Naive thymus-derived CD4-positive, alpha-beta T cell (primary cell): ENCODE results near the gene USH1C. TPM values are rescaled to one million over a fixed set of nuclear protein-coding genes. Genes with fewer than 3 reads are reported as not detected.

Experiments used
- ATAC-seq: fragments of 150-1000 bp; cut with Tn5 transposase; 2 replicates; pipeline ENCODE4 v1.10.0; 2021; ENCODE audit warnings: mild to moderate bottlenecking, moderate library complexity
- CTCF ChIA-PET: fragments of 350-600 bp; sonication (Branson Sonifier 250); formaldehyde crosslinking; loops from one replicate; lab custom pipeline; 2021; ENCODE audit warnings: antibody characterized with exemption; lab: Charles Lee
- POLR2A ChIA-PET: fragments of 350-600 bp; sonication (Branson Sonifier 250); formaldehyde crosslinking; loops from one replicate; lab custom pipeline; 2021; ENCODE audit warnings: antibody characterized with exemption, inconsistent platforms; lab: Charles Lee
- DNase-seq, 9 donors: peaks; one replicate each; pipeline versions ENCODE4 v3.0.0 to v3.0.0-alpha.2; 2020 to 2022; ENCODE audit warnings: mixed read lengths in 1 of 9
- H3K27ac ChIP-seq: one replicate; pipeline ENCODE4 v1.7.0; 2013; ENCODE audit warnings: mild to moderate bottlenecking, low read depth, low read length, moderate library complexity
- H3K27me3 ChIP-seq, 2 donors: one replicate each; pipeline ENCODE4 v1.7.0; 2013; ENCODE audit warnings: low read length in 2 of 2, mild to moderate bottlenecking in 2 of 2, moderate library complexity in 2 of 2; ENCODE audit not compliant: control insufficient read depth in 2 of 2, insufficient read depth in 2 of 2
- H3K36me3 ChIP-seq, 3 experiments: 1 replicate in 2 of 3; 2 replicates in 1 of 3; pipeline ENCODE4 v1.7.0; 2013; ENCODE audit warnings: low read length in 3 of 3, mild to moderate bottlenecking in 3 of 3, moderate library complexity in 1 of 3; ENCODE audit not compliant: insufficient read depth in 3 of 3, control insufficient read depth in 2 of 3
- H3K4me1 ChIP-seq, 2 donors: one replicate each; pipeline ENCODE4 v1.7.0; 2013; ENCODE audit warnings: low read length in 2 of 2, mild to moderate bottlenecking in 2 of 2, moderate library complexity in 1 of 2; ENCODE audit not compliant: control insufficient read depth in 2 of 2, insufficient read depth in 2 of 2
- H3K4me3 ChIP-seq: 2 replicates; pipeline ENCODE4 v1.7.0; 2013; ENCODE audit warnings: mild to moderate bottlenecking, low read length
- H3K9me3 ChIP-seq, 3 experiments: 1 replicate in 2 of 3; 2 replicates in 1 of 3; pipeline ENCODE4 v1.7.0; 2013; ENCODE audit warnings: low read length in 3 of 3; ENCODE audit not compliant: control insufficient read depth in 2 of 3
- H3K27ac Mint-ChIP-seq, 9 donors: one replicate each; pipeline ENCODE4 v1.8.0; 2020 to 2022; ENCODE audit warnings: mixed read lengths in 9 of 9, mild to moderate bottlenecking in 8 of 9, moderate library complexity in 5 of 9, inconsistent platforms in 2 of 9
- H3K27me3 Mint-ChIP-seq, 5 donors: one replicate each; pipeline ENCODE4 v1.8.0; 2021 to 2022; ENCODE audit warnings: mixed read lengths in 5 of 5, mild to moderate bottlenecking in 1 of 5
- H3K36me3 Mint-ChIP-seq, 5 donors: one replicate each; pipeline ENCODE4 v1.8.0; 2020 to 2022; ENCODE audit warnings: mixed read lengths in 5 of 5, mild to moderate bottlenecking in 3 of 5, inconsistent platforms in 1 of 5
- H3K4me1 Mint-ChIP-seq, 7 donors: one replicate each; pipeline ENCODE4 v1.8.0; 2020 to 2022; ENCODE audit warnings: mixed read lengths in 7 of 7, mild to moderate bottlenecking in 3 of 7, inconsistent platforms in 1 of 7
- H3K4me3 Mint-ChIP-seq, 10 donors: one replicate each; pipeline ENCODE4 v1.8.0; 2020 to 2022; ENCODE audit warnings: mild to moderate bottlenecking in 10 of 10, mixed read lengths in 10 of 10, moderate library complexity in 6 of 10, inconsistent platforms in 2 of 10
- H3K9me3 Mint-ChIP-seq, 11 donors: one replicate each; pipeline ENCODE4 v1.8.0; 2020 to 2022; ENCODE audit warnings: mixed read lengths in 11 of 11, mild to moderate bottlenecking in 4 of 11, inconsistent platforms in 1 of 11, moderate library complexity in 1 of 11
- intact Hi-C, 2 donors: fragments of 100-400 bp; cut with micrococcal nuclease; formaldehyde crosslinking; loops; one replicate each; pipeline ENCODE4 v1.15.1; 2023
- polyA plus RNA-seq, 2 donors: library from polyadenylated mRNA; unstranded; fragments of 300-500 nt; fragmentation: Illumina TruSeq; gene quantifications; one replicate each; pipeline ENCODE4 v1.2.3, GENCODE V29; 2021
- total RNA-seq, 6 experiments: library from RNA in 5 of 6; stranded (reverse) in 5 of 6; gene quantifications; 1 replicate in 5 of 6; 2 replicates in 1 of 6; pipeline ENCODE4 v1.2.3 and lab custom pipeline; 2021 to 2026

Gene USH1C
- total and polyA plus RNA-seq, 7 experiments from 2014 or later: not detected

DNA sequence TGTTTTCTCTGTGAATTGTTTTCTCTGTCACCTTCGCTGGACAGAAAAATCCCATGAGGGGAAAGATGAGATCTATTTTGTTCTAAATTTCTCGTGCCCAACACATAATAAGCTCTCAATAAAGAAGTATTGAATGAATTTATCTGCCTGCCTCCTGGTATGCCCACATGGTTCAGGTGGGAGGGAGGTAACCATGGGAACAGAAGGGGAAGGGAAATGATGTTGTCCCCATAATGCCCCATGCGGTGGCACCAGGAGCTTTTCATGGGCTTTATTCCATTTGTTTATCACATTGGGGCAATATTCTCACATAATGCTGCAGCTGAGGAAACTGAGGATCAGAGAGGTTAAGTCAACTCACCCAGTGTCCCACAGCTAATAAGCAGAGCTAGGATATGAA, 8.7 kb downstream of the USH1C start:
- CTCF ChIA-PET: no interaction called here
- Mint-ChIP-seq H3K27me3 (peaks cover 0 to 17% (median 4%) of the 10 kb centered on the region in 5 donors), H3K4me1 (peaks cover 0 to 3% (median 0%) of the 10 kb centered on the region in 7 donors), H3K27ac (no peak overlapping the region), H3K9me3 (no peaks in the 10 kb centered on the region), H3K36me3 (no peaks in the 10 kb centered on the region), H3K4me3 (no peak overlapping the region)
- POLR2A ChIA-PET: no interaction called here
- Histone ChIP-seq H3K9me3 (no peaks in the 10 kb centered on the region), H3K27me3 (no peaks in the 10 kb centered on the region), H3K4me3 (no peak overlapping the region), H3K36me3 (no peaks in the 10 kb centered on the region), H3K27ac (no peak overlapping the region), H3K4me1 (no peaks in the 10 kb centered on the region)
- ATAC-seq: no peak
- DNase-seq: no peak
- intact Hi-C loops: no loop called here

DNA sequence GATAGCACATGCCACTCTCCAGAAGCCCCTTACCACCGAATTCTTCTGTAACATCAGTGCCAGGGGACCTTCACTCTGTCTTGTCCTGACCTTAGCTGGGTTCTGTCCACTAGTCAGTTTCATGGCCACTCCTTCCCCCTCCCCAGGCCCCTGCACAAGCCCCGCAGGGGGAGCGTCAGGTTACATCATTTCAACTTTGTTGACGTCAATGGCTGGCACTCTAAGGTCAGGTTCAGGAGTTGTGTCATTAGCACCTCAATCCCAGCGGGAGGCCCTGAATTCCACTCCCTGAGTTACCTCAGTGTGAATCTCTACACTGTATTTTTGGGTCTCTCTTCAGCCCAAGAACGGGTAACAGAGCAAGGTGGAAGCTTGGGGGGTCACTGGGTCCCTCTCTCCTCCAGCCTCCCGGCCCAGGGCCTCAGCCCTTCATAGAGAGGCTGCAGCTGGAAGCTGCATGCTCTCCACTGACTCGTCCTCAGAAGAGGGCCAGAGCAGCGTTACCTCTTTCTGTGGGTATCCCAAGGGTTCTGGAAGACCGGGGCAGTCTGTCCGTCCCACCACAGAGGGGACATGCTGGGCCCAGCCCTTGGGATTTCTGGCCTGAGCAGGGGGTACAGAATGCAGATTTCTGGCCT, 10.3 kb downstream of the USH1C start:
- H3K36me3 Mint-ChIP-seq: no peaks in the 10 kb centered on the region
- H3K4me3 Mint-ChIP-seq: no peak overlapping the region
- no peak for ATAC-seq
- H3K4me3 ChIP-seq: no peak overlapping the region
- H3K9me3 ChIP-seq: no peaks in the 10 kb centered on the region
- CTCF ChIA-PET: interaction anchor here (0.8 kb wide), 1 partner anchor 14 kb away, joined by 3 read pairs; no protein-coding TSS in a partner anchor
- intact Hi-C loops: no loop called here
- no peaks in the 10 kb centered on the region for H3K4me1 Mint-ChIP-seq
- peaks cover 0 to 17% (median 4%) of the 10 kb centered on the region in 5 donors for H3K27me3 Mint-ChIP-seq
- H3K27me3 ChIP-seq: no peaks in the 10 kb centered on the region
- no peak for DNase-seq
- no peak overlapping the region for H3K27ac Mint-ChIP-seq
- H3K9me3 Mint-ChIP-seq: no peaks in the 10 kb centered on the region
- no peaks in the 10 kb centered on the region for H3K36me3 ChIP-seq
- no peaks in the 10 kb centered on the region for H3K4me1 ChIP-seq
- POLR2A ChIA-PET: no interaction called here
- H3K27ac ChIP-seq: no peak overlapping the region

DNA sequence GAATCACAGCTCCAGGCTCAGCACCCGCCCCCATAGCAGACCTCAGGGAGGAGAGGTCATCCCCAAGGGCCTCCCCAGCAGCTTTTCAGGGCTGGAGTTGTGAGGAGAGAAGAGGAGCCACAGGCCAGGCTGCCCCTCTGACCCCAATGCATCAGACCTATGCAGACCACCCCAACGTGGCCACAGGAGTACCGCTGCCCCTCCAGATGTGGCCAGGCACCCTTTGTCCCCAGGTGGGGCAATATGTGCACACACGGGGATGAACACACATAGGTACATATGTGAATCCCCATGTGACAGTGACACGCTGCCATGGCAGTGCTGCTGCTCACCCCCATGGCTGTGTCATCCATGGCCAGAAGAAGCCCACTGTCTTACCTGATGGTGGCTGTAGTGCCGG, 10.9 kb downstream of the USH1C start:
- Histone ChIP-seq H3K4me1 (no peaks in the 10 kb centered on the region), H3K36me3 (no peaks in the 10 kb centered on the region), H3K4me3 (no peak overlapping the region), H3K9me3 (no peaks in the 10 kb centered on the region), H3K27me3 (no peaks in the 10 kb centered on the region), H3K27ac (no peak overlapping the region)
- Mint-ChIP-seq H3K36me3 (no peaks in the 10 kb centered on the region), H3K4me1 (no peaks in the 10 kb centered on the region), H3K27me3 (peaks cover 0 to 17% (median 4%) of the 10 kb centered on the region in 5 donors), H3K9me3 (no peaks in the 10 kb centered on the region), H3K4me3 (no peak overlapping the region), H3K27ac (no peak overlapping the region)
- ChIA-PET CTCF (no interaction called here), POLR2A (no interaction called here)
- intact Hi-C loops: no loop called here
- no peak for ATAC-seq
- no peak for DNase-seq

DNA sequence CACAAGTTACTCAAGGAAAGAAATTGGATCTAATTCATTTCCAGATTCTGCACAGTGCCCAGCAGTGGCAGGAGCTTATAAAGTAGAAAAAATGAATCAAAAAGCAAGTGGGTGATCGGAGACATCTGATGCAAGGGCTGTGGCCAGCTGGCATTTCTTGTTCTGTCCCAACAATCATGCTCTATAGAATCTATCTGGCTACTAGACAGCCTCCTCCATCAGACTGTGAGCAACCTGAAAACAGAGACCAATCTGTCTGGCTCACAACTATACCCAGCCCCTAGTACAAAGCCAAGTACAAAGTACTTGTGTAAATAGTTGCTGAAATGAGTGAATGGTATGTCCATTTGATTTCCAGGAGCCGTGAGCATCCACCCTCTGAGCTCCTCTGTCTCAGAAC, 11.4 kb downstream of the USH1C start:
- Histone ChIP-seq H3K36me3 (no peaks in the 10 kb centered on the region), H3K9me3 (no peaks in the 10 kb centered on the region), H3K4me3 (no peak overlapping the region), H3K27me3 (no peaks in the 10 kb centered on the region), H3K27ac (no peak overlapping the region), H3K4me1 (no peaks in the 10 kb centered on the region)
- ATAC-seq (no peak), DNase-seq (no peak)
- Mint-ChIP-seq H3K4me1 (no peaks in the 10 kb centered on the region), H3K27me3 (peaks cover 0 to 14% (median 4%) of the 10 kb centered on the region in 5 donors), H3K9me3 (no peaks in the 10 kb centered on the region), H3K27ac (no peak overlapping the region), H3K36me3 (no peaks in the 10 kb centered on the region), H3K4me3 (no peak overlapping the region)
- ChIA-PET CTCF (no interaction called here), POLR2A (no interaction called here)
- intact Hi-C loops: no loop called here

DNA sequence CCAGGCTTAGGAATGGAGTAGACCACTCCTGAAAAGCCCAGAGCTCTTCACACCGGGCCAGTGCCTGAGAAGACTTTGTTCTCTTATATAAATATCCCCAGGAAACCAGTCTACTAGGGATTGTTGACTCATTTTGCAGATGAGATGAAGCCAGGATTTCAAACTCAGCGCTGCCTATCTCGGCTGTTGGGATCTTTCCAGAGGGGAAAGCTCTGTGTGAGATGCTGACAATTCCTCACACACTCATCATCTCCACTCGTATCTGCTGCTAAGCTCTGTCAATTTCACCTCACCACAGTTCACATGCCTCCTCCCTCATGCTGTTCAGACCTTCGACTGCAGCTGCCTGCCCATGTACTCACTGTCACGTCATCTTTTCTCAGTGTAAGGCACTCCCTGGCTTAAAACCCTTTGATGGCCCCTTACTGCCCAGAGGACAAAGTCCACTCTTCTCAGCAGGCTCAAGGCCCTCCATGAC, 12.5 kb downstream of the USH1C start:
- Histone ChIP-seq H3K4me1 (no peaks in the 10 kb centered on the region), H3K9me3 (no peaks in the 10 kb centered on the region), H3K27ac (no peak overlapping the region), H3K27me3 (no peaks in the 10 kb centered on the region), H3K36me3 (no peaks in the 10 kb centered on the region), H3K4me3 (no peak overlapping the region)
- no peaks in the 10 kb centered on the region for H3K36me3 Mint-ChIP-seq
- no peaks in the 10 kb centered on the region for H3K4me1 Mint-ChIP-seq
- H3K4me3 Mint-ChIP-seq: no peak overlapping the region
- H3K9me3 Mint-ChIP-seq: no peaks in the 10 kb centered on the region
- ChIA-PET CTCF (no interaction called here), POLR2A (no interaction called here)
- intact Hi-C loops: no loop called here
- ATAC-seq: no peak
- no peak overlapping the region for H3K27ac Mint-ChIP-seq
- no peak for DNase-seq
- peaks cover 0 to 12% (median 4%) of the 10 kb centered on the region in 5 donors for H3K27me3 Mint-ChIP-seq

DNA sequence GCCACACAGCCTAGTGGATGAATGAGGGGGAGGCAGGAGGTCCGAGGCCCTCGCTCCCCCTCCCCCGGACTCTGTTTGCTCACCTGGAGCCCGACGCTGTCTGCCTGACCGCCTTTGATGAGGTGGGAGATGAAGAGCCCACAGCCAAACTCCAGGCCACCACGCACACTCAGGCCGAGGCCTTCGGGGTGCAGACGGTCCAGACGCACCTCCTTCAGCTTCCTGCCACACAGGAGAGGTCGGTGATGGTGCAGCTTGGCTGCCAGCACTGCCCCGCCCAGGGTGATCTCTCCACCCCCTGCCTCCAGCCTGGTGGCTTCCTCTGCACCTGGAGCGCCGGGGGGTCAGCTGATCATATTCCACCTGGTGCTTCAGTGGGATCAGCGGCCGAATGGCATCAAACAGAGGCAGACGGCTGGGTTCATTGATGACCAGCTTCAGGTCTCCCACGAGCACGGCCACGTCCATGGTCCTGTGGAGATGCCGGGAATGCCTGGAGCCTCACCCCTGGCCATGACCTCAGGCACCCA, 13.1 kb downstream of the USH1C start:
- Mint-ChIP-seq H3K4me3 (no peak overlapping the region), H3K27me3 (peaks cover 0 to 11% (median 4%) of the 10 kb centered on the region in 5 donors), H3K9me3 (no peaks in the 10 kb centered on the region), H3K36me3 (no peaks in the 10 kb centered on the region), H3K27ac (no peak overlapping the region), H3K4me1 (no peaks in the 10 kb centered on the region)
- CTCF ChIA-PET: no interaction called here
- no peak for ATAC-seq
- POLR2A ChIA-PET: no interaction called here
- Histone ChIP-seq H3K4me1 (no peaks in the 10 kb centered on the region), H3K4me3 (no peak overlapping the region), H3K27ac (no peak overlapping the region), H3K27me3 (no peaks in the 10 kb centered on the region), H3K36me3 (no peaks in the 10 kb centered on the region), H3K9me3 (no peaks in the 10 kb centered on the region)
- intact Hi-C loops: no loop called here
- no peak for DNase-seq

DNA sequence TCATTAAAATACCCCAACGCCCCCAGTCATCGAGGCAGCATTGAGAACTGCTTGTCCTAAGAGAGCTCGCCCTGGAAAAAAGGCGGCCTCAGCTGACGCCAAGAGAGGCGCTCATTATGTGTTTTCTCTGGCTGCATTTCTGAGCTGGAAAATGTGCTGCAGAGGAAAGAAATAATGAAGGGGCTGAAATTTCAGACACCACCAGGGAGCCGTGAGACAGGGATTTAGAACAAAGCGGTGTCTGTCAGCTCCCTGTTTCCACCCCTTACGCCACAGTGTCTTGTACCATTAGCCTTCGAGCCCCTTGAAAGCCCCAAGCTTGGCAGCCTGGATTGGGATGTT, 14.4 kb downstream of the USH1C start:
- Histone ChIP-seq H3K27ac (no peak overlapping the region), H3K27me3 (no peaks in the 10 kb centered on the region), H3K4me3 (no peak overlapping the region), H3K36me3 (no peaks in the 10 kb centered on the region), H3K4me1 (no peaks in the 10 kb centered on the region), H3K9me3 (no peaks in the 10 kb centered on the region)
- Mint-ChIP-seq H3K4me1 (no peaks in the 10 kb centered on the region), H3K9me3 (no peaks in the 10 kb centered on the region), H3K36me3 (no peaks in the 10 kb centered on the region), H3K27me3 (peaks cover 0 to 7% (median 4%) of the 10 kb centered on the region in 5 donors), H3K27ac (no peak overlapping the region), H3K4me3 (no peak overlapping the region)
- POLR2A ChIA-PET: no interaction called here
- DNase-seq (no peak), ATAC-seq (no peak)
- CTCF ChIA-PET: no interaction called here
- intact Hi-C loops: no loop called here
